GM19351 (cell line): ENCODE data around the gene SEH1L.
"Not testable (repeated sequence)": the region's sequence is repeated elsewhere in the genome, so short reads cannot be mapped to it uniquely, and the experiment has no call there.

Source experiments
- ATAC-seq: cut with Tn5 transposase; IDR thresholded peaks from one replicate; pipeline ENCODE4 v1.9.1; 2021; ENCODE audit warnings: mild to moderate bottlenecking, moderate library complexity; ENCODE audit not compliant: unreplicated experiment

The SEH1L gene

DNA sequence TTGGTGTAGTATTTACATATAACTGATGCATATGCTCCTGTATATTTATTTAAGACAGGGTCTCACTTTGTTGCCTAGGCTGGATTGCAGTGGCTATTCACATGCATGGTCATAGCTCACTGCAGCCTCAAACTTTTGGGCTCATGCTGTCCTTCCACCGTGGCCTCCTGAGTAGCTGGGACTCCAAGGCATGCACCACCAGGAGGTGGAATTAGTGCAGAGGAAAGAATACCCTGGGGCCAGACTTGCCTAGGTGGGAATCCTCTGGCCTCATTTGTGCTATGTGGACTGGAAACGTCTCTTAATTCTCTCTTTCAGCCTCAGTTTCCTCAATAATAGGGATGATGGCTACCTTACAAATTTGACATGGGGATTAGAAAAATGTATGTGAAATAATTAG lies 45.6 kb downstream of the SEH1L start:
- no peak for ATAC-seq

DNA sequence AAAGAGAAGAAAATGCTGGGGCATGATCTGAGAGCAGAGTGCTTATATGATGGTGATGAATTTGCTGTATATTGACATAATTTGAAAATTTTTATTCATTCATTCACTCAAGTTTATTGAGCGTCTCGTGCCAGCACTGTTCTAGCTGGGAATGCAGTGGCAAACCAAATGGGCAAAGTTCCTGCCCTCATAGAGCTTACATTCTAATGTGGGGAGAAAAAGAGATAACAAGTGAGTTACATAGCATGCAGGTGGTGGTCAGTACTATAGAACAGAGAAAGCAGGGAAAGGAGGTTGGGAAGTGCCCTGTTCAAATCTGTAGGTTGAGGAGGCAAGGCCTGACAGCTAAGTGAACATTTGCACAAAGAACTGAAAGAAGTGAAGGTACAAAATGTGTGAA lies 47.6 kb downstream of the SEH1L start:
- ATAC-seq, result no peak

DNA sequence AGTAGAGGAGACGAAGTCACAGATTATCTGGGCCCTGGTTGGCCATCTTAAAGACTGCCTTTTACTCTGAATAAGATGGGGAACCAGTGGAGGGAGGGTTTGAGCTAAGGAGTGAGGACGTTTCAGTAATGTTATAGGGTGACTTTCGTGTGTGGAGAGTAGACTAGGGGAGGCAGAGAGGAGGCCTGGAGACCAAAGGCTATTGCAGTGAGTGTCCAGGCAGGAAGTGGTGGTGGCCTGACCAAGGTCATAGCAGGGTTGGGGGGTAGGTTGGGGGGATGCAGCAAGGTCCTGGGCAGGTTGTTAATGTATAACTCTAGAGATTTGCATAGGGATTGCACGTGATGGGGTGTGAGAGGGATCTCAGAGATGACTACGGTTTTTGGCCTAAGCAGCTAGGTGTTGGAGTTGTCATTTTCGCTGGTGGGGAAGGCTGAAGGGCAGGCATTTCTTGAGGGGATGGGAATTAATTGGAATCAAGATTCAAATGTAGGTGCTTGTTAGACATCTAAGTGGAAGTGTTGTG lies 48.2 kb downstream of the SEH1L start:
- no peak for ATAC-seq

DNA sequence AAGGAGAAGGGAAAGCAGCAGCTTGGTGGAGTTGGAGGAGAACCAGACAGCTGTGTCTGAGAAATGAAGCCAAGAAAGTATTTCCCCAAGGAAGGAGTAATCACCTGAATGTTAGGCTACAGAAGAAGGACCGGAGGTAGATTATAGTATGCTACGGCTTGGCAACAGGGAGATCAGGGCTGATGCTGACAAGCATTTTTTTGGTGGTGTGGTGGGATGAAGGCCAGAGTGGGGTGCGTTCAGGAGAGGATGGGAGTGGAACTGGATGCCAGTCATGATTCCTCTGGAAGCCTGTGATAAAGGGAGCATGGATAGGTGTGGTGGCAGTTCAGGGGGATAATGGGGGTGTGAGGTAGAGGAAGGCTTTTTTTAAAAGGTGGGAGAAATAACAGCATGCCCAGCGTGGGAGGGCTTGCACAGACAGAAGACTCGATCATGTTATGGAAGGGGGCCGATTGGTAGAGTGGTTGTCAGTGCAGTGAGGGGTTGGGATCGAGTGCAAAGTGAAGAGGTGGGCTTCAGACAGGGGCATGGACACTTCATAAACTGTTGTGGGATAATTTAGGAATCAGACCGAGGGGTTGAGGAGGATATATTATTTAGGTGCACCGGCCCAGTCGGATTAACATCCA lies 49.0 kb downstream of the SEH1L start:
- no peak for ATAC-seq

DNA sequence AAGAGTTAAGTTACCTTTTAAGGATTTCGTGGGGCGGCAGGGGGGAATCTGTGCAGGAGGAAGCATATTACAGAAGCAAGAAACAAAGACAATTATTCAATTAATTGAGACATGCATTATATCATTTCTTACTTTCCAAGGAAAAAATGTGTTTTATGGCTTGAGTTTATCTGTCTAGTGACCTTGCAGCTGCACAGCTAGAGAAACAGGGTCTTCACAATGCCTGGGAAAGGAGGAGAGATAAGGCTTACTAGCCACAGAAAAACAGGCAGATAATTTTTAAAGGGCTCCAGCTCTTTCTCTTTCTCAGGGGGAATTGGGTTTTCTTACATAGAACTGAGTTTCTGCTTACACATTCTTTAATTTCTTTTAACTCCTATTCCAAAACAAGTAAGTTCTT lies 49.5 kb downstream of the SEH1L start:
- ATAC-seq, result not testable (repeated sequence)

DNA sequence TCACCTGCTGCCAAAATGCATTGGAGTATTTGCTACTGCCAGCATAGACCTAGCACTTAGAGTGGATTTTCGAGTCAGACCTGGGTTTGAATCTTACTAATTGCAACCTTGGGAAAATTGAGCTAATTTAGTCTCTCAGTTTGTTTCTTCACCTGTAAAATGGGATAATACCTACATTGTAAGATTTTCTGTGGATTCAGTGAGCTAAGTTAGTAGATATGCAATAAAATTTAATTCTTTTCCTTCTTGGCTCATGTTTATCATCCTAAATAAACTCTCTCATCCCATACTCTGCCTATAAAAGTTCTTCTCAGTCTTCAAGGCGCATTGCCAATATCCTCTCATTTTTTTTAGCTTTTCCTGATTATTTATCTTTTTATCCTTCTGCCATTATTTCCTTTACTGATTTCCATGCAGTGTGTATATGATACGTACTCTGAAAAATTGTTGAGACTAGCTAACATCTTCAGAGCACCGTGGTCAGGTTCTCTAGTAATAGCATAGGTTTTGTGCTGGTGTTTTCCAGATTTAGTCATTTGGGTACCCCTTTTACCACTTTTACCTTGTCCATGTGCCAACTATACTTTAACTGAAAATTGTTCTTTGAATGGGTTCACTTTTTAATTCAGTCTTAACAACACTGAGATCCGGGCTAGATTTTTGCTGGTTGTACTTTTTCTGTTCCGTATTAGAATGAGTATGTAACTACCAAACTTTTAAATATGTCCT lies 50.7 kb downstream of the SEH1L start:
- ATAC-seq, result peak; percentile 52

DNA sequence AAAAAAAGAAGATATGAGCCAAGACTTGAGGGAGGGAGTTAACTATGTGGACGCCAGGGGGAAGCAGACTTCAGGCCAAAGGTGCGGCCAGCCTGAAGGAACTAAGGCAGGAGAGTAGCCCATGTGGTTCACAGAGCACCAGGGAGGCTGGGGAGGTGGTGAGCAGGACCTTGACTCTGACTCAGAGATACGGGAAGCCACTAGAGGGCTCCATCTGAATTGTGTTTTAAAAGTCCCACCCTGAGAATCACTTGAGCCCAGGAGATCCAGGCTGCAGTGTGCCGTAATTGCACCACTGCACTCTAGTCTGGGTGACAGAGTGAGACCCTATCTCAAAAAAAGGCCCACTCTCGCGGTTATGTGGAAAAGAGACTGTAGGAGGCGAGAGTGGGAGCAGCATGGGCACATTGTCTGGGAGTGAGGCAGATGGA lies 55.7 kb downstream of the SEH1L start:
- ATAC-seq, result peak; percentile 44

DNA sequence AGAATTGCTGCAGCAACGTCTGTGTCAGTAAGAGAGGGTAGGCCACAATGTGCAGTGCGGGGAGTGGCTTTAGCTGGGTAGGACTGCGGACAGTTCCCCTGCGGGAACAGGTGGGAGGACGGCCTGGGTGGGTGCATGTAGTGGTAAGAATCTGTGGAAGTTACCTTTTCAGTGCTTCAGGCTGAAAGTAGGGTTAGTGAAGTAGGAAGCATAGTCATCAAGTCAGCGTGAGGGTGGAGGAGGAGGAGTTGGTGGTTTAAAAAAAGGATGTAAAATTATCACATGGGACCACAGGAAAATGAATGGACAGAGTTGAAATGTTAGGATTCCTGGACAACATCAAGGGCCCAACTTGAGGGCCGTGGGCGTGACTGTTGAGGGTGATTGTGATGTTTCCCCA lies 56.6 kb downstream of the SEH1L start:
- ATAC-seq, result no peak

DNA sequence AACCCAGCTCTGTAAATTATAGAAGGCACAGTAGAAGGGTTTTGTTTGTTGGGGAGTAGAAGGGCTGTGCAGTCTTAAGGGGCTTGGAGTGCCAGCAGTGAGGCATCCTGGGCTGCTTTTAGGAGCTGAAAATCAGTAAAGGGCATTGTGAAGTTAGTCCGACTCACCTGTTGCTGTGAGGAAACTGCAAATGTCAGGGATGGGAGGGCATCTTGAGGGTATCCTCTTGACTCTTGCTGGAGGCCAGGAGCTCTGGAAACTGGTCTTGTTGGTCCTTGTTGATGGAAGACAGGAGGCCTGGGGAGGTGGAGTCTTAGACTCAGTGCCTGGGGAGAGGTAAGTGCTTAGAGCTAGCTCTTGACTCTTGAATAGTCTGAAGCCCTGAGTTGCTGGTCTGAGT lies 57.5 kb downstream of the SEH1L start:
- ATAC-seq, result no peak

DNA sequence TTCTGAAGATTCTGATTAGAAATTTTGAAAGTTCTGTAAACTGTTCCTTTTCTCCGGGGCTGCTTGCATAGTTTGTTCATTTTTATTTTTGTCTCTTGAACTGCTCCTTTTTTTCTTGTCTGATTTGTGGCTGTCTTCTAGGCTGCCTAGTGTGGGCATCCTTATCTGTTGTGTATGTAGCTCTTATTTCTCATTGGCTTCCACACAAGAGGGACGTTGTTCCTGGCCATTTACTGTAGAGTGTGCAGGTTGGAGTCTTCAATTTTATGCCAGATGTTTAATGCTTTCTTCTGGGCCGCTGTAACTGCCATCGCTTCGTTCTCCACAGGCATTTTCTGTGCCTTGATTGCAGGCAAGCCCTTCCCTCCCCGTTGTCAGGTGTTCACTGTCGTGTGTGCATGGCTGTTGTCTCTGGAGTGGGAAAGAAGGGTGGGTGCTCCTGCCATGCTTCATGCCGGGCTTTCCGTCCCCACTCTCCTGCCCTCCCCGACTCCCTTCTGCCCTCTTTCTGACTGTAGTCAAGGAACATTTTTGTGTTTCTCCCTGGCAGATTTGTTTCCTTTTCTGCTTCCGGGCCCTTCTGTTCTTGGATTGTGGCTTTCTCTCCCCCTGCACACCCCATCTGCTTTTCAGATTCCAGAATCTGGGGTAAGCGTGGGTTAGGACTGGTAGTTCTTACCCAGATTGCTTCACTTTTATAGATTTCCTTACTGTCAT lies 58.9 kb downstream of the SEH1L start:
- no peak for ATAC-seq

DNA sequence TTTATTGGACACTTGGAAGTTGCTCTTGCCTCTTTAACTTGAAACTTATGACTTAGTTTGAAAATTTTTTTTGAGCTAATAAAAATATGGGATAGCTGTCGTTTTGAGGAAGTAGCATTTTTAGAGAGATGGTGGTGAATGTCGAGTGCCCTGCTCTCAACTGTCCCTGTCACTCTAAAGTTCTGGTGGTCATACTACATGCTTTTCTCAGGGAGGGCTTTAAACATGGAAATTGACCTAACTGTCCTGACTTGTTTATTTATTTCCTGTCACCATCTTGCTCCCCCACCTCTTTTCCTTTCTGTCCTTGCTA lies 59.4 kb downstream of the SEH1L start:
- no peak for ATAC-seq

DNA sequence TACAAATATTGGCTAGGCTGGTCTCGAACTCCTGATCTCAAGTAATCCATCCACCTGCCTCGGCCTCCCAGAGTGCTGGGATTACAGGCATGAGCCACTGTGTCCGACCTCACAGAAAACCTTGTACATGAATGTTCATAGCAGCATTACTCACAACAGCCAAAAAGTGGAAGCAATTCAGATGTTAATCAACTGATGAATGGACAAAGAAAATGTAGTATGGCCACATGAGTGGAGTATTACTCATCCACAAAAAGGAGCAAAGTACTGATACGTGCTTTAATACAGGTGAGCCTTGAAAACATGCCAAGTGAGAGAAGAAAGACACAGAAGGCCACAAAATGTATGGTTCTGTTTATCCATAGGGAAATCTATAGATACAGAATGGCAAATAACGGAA lies 63.9 kb downstream of the SEH1L start:
- no peak for ATAC-seq

DNA sequence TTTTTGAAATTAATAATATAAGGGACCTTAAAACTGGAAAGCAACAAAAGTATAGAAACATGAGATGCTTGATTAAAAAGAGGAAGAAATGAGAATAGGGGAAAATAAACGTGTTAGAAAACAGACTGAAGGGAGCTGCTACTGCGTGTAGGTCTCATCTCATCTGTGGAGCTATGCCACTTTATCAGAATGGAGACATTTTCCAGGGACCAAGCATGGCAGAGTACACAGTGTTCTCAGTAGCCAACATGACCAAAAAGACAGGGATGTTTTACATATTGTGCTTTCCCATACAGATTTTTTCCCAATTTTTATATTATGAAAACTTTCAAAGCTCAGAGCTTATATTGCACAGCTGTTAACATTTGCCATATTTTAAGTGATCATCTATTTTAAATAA lies 66.4 kb downstream of the SEH1L start:
- no peak for ATAC-seq

DNA sequence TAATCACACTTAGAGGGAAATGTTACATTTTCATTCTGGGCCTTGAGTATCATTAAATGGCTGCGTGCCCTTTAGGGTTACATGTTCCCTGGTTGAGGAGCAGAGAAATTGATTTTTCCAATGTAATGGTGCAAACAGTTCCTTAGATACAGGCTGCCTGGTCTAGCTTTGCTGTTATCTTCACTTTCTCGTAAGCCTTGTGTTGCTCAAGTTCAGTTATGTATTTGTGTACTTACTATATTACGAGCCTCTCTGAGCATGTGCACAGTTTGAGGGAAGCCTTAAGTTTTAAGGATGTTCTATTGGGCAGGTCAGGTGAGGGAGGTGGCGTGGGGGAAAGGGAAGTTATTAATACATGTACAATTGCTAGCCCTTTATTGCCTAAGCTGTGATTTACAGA lies 67.0 kb downstream of the SEH1L start:
- ATAC-seq, result no peak

DNA sequence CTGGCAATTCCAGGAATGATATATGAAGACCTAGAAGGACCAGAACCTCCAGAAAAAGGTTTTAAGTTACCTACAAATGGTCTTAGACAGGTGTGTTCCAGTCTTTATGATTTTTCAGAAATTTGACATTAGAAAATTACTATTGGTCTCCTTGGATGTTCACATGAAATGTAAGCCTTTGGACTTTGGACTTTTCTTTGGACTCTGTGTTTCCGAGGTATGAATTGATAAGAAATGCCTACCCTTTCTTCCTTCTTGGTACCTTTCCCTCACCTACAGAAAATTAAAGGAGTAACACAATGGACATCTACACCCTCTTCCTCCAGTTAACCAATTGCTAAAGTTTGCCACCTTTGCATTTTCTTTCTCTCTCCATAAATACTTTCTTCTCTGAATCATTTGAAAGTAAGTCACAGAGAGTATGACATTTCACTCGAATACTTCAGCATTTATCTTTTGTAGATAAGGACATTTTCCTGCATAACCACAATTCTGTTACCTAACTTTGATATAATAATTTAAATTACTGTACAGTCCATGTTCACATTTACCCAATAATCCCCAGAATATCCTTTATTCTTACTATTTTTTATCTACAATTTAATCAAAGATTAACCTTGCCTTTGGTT lies 69.5 kb downstream of the SEH1L start:
- no peak for ATAC-seq

DNA sequence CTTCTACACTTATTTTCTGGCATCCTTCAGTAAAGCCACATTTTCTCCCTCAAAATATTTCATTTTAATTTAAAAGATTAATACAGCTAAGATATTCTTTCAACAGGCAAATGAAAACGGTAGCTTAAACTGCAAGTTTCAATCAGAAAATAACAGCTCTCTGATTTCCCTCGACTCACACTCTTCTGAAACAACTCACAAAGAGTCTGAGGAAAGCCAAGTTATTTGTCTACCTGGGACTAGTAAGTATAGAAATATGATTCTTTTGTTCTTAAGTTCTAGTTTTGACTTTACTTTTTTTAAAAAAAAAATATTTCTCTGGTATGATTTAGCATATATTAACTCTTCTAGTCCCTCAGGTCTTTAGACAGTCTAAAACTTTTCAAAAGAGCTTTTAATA lies 70.6 kb downstream of the SEH1L start:
- no peak for ATAC-seq

DNA sequence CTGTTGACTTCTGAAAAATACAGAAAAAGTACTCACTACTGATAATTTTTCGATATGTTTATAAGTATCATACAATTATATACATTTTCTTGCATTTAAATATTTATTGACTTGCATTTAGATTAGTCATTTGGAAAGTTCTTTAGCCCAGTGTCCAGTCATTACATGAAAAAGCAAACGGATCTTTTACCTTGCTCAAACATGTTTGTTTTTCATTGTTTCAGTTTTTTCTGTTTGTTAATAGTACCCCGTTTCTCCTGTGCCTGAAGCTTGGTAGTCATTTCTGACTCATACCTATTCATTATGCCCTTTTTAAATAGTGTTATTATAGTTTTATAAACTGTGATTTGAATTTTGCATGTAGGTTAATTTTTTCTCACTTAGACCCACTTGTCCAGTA lies 71.5 kb downstream of the SEH1L start:
- ATAC-seq, result peak; percentile 73

DNA sequence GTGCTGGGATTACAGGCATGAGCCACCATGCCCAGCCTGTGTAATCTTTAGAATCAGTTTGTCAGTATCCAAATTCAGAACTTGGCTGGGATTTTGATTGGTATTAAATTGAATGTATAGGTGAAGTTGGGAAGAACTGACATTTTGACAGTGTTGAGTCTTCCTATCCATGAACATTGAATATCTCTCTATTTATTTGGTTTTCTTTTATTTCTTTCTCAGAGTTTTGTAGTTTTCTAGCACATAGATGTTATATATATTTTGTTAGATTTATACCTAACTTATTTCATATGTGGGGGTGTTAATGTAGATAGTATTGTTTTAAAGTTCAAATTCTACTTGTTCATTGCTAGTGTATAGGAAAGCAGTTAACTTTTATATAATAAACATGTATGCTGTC lies 74.8 kb downstream of the SEH1L start:
- ATAC-seq, result no peak

DNA sequence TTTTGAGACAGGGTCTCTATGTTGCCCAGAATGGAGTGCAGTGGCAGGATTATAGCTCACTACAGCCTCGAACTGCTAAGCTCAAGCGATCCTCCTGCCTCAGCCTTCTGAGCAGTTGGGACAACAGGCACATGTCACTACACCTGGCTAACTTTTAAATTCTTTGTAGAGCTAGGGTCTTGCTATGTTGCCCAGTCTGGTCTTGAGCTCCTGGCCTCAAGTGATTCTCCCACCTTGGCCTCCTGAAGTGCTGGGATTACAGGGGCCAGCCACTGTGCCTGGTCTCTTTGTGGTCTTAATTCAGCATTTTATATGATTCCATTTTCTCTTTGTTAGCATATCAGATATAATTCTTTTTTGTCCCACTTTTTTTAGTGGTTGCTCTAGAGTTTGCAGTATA lies 77.4 kb downstream of the SEH1L start:
- no peak for ATAC-seq

DNA sequence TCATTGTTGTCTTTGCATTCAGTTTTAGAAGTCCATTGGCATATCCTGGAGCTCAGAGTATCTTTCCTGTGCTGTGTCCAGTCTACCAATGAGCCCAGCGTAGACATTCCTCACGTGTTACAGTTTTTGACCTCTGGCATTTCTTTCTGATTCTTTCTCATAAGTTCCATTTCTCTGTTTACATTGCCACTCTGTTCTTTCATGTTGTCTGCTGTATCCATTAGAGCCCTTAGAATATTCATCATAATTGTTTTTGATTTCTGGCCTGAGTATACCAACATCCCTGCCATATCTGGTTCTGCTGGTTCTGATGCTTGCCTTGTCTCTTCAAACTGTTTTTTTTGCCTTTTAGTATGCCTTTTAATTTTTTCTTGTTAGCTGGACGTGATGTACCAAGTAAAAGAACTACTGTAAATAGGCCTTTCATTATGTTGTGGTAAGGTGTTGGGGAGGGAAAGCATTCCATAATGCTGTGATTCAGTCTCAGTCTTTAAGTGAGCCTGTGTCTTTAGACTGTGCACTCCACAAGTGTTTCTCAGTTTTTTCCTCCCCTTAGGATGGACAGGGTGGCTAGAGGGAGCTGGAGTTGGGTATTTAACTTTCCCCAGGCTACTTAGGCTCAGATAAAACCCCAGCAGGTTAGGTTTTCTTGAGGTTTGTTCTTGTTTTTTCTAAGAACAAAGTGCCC lies 78.9 kb downstream of the SEH1L start:
- ATAC-seq, result no peak

DNA sequence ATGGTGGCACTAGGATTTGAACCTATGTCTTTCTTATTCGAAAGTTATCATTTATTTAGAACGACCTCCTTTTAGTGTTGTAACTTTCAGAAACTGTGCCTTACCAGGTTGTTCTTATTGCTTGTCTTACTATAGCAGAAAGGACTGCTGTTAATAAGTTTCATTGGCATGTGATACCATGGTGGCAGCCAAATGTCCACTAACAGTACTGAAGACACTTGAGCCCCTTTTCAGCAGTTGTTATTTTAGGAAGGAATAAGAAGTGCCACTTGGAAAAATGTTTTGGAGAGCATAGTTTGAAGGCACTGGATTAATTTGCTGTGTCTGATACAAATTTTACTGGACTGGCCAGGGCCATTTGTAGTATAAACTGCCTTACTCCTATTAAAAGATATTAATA lies 81.1 kb downstream of the SEH1L start:
- no peak for ATAC-seq
